Body of pancreas (tissue), 4 donors: ENCODE measurements around the gene ZNF512B.

Source experiments
- POLR2A ChIP-seq, 3 donors: fragments of 450-650 bp; IDR thresholded peaks; one replicate each; pipeline ENCODE4 v1.6.1; 2016; ENCODE audit warnings: antibody characterized with exemption in 3 of 3, mild to moderate bottlenecking in 2 of 3
- TF ChIP-seq, protein P1 (sequence below), 7 experiments: fragments of 450-650 bp in 4 of 7; fragments of 200-600 bp in 3 of 7; sonication (generic) in 3 of 7; IDR thresholded peaks; one replicate each; pipeline ENCODE4 v1.5.1; 2016 to 2019; ENCODE audit warnings: antibody characterized with exemption in 7 of 7

DNA sequence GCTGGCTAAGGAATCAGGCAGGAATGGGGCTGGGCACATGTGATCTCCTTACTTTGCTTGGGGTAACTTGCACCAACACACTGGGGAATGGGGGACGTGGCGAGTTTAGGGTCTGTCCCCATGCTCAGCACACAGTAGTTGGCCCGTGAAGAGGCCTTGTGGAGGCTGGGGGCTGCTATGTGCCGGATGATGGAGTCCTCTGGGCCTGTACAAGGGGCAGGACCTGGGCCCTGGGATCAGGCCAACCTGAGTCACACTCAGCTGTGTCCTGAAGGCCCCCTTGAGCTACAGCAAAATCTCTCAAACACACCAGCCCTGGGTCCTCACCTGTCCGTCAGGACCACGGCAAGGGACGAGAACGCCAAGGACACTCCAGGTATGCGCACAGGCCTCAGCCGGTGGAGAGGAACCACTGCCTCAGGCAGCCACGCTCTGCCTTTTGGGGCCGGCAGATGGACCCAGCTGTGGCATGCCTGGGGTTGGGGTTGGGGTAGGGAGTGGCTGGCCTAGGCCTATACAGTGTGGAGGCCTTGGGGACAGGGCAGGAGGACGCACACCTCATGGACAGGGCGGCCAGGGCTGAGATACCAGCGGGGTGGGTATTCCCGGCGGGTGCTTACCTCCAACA is 24.6 kb downstream of the ZNF512B start:
- TF ChIP-seq, protein P1, sequence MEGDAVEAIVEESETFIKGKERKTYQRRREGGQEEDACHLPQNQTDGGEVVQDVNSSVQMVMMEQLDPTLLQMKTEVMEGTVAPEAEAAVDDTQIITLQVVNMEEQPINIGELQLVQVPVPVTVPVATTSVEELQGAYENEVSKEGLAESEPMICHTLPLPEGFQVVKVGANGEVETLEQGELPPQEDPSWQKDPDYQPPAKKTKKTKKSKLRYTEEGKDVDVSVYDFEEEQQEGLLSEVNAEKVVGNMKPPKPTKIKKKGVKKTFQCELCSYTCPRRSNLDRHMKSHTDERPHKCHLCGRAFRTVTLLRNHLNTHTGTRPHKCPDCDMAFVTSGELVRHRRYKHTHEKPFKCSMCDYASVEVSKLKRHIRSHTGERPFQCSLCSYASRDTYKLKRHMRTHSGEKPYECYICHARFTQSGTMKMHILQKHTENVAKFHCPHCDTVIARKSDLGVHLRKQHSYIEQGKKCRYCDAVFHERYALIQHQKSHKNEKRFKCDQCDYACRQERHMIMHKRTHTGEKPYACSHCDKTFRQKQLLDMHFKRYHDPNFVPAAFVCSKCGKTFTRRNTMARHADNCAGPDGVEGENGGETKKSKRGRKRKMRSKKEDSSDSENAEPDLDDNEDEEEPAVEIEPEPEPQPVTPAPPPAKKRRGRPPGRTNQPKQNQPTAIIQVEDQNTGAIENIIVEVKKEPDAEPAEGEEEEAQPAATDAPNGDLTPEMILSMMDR (IDR thresholded peaks at IDR 0.05), result no peak
- no peak for TF ChIP-seq POLR2A (IDR thresholded peaks at IDR 0.05)
